Measurements from ENCODE around the gene DLST. TPM values are rescaled to one million over a fixed set of nuclear protein-coding genes. Genes with fewer than 3 reads are reported as not detected.

DLST gene
- total RNA-seq, 1 experiment from 2014 or later = 309 TPM

GRCh38 chr14:74915426-74915825 lies 33.7 kb downstream of the DLST start:
- TF ChIP-seq CTCF (conservative IDR thresholded peaks at IDR 0.05) (no peak), EZH2 (IDR thresholded peaks at IDR 0.05; ENCODE audit: low read depth) (no peak)
- no peak for DNase-seq
- no TSS peak for BruUV-seq (replicated peaks)
- Histone ChIP-seq H3K79me2 (ENCODE audit: low read depth) (no peaks in the 10 kb centered on the region), H3F3A (ENCODE audit: insufficient read depth, low read depth) (no peaks in the 10 kb centered on the region), H2AFZ (no peak overlapping the region), H3K4me2 (no peak overlapping the region), H3K4me3 (no peak overlapping the region), H4K20me1 (ENCODE audit: insufficient read depth) (no peaks in the 10 kb centered on the region), H3K9me2 (ENCODE audit: insufficient read depth) (no peaks in the 10 kb centered on the region), H3K27me3 (ENCODE audit: insufficient read depth, low read depth) (no peaks in the 10 kb centered on the region), H3K27ac (no peak overlapping the region), H3K36me3 (ENCODE audit: low read depth) (no peaks in the 10 kb centered on the region), H3K4me1 (replicated peaks; ENCODE audit: insufficient read depth) (peaks cover 8% of the 10 kb centered on the region), H3K9me3 (ENCODE audit: insufficient read depth, low read depth) (no peaks in the 10 kb centered on the region)
- ChIA-PET CTCF (interaction anchor here (0.7 kb wide), 1 partner anchor 481 kb away, joined by 4 read pairs; no protein-coding TSS in a partner anchor), POLR2A (ENCODE audit: unreplicated experiment) (no interaction called here)
- intact Hi-C loops (cut with micrococcal nuclease; ENCODE audit: unreplicated experiment) = loop anchor here (2.0 kb wide), 1 partner anchor 25 kb away; no protein-coding TSS in a partner anchor

- peaks cover 8% of the 10 kb centered on the region for H3K4me1 ChIP-seq (replicated peaks; ENCODE audit: insufficient read depth)
- H3K27ac ChIP-seq = no peak overlapping the region
- no peaks in the 10 kb centered on the region for H4K20me1 ChIP-seq (ENCODE audit: insufficient read depth)
- ChIA-PET POLR2A (ENCODE audit: unreplicated experiment) (no interaction called here), CTCF (interaction anchor here (0.7 kb wide), 3 partner anchors 121 to 481 kb away, joined by 4 to 6 read pairs (median 4); no protein-coding TSS in a partner anchor)
- no peak overlapping the region for H2AFZ ChIP-seq
- H3K9me3 ChIP-seq (ENCODE audit: insufficient read depth, low read depth) = no peaks in the 10 kb centered on the region
- no peaks in the 10 kb centered on the region for H3K36me3 ChIP-seq (ENCODE audit: low read depth)
- no peaks in the 10 kb centered on the region for H3K27me3 ChIP-seq (ENCODE audit: insufficient read depth, low read depth)
- TF ChIP-seq CTCF (conservative IDR thresholded peaks at IDR 0.05) (no peak), EZH2 (IDR thresholded peaks at IDR 0.05; ENCODE audit: low read depth) (no peak)
- H3K79me2 ChIP-seq (ENCODE audit: low read depth) = no peaks in the 10 kb centered on the region
- DNase-seq = no peak
- no peaks in the 10 kb centered on the region for H3F3A ChIP-seq (ENCODE audit: insufficient read depth, low read depth)
- intact Hi-C loops (cut with micrococcal nuclease; ENCODE audit: unreplicated experiment) = loop anchor here (2.0 kb wide), 1 partner anchor 25 kb away; no protein-coding TSS in a partner anchor
- BruUV-seq (replicated peaks) = no TSS peak
- H3K4me2 ChIP-seq = no peak overlapping the region
- H3K4me3 ChIP-seq = no peak overlapping the region
- H3K9me2 ChIP-seq (ENCODE audit: insufficient read depth) = no peaks in the 10 kb centered on the region
Observed at GRCh38 chr14:74915826-74916225, 34.1 kb downstream of the DLST start.

- no peaks in the 10 kb centered on the region for H3K79me2 ChIP-seq (ENCODE audit: low read depth)
- H3K36me3 ChIP-seq (ENCODE audit: low read depth) = no peaks in the 10 kb centered on the region
- no peaks in the 10 kb centered on the region for H3K9me3 ChIP-seq (ENCODE audit: insufficient read depth, low read depth)
- no peak for DNase-seq
- BruUV-seq (replicated peaks) = no TSS peak
- POLR2A ChIA-PET (ENCODE audit: unreplicated experiment) = no interaction called here
- TF ChIP-seq CTCF (conservative IDR thresholded peaks at IDR 0.05) = no peak
- TF ChIP-seq EZH2 (IDR thresholded peaks at IDR 0.05; ENCODE audit: low read depth) = no peak
- no peak overlapping the region for H3K4me2 ChIP-seq
- no peaks in the 10 kb centered on the region for H3K27me3 ChIP-seq (ENCODE audit: insufficient read depth, low read depth)
- no peak overlapping the region for H3K27ac ChIP-seq
- intact Hi-C loops (cut with micrococcal nuclease; ENCODE audit: unreplicated experiment) = no loop called here
- H3K9me2 ChIP-seq (ENCODE audit: insufficient read depth) = no peaks in the 10 kb centered on the region
- H2AFZ ChIP-seq = no peak overlapping the region
- no peak overlapping the region for H3K4me3 ChIP-seq
- CTCF ChIA-PET = interaction anchor here (0.7 to 1.0 kb wide), 2 partner anchors 13 to 170 kb away, joined by 3 to 5 read pairs; no protein-coding TSS in a partner anchor
- H3K4me1 ChIP-seq (replicated peaks; ENCODE audit: insufficient read depth) = no peaks in the 10 kb centered on the region; the same call in 1 of the 2 replicates
- peaks cover 2% of the 10 kb centered on the region; the same call in 1 of the 2 replicates for H3F3A ChIP-seq (ENCODE audit: insufficient read depth, low read depth)
- no peaks in the 10 kb centered on the region for H4K20me1 ChIP-seq (ENCODE audit: insufficient read depth)
Observed at GRCh38 chr14:74917178-74917543, 35.4 kb downstream of the DLST start.
